ENCODE data around the gene TAOK3.
A peak's percentile ranks its signal among the peaks of the same experiment; 100 is the strongest.

DNA sequence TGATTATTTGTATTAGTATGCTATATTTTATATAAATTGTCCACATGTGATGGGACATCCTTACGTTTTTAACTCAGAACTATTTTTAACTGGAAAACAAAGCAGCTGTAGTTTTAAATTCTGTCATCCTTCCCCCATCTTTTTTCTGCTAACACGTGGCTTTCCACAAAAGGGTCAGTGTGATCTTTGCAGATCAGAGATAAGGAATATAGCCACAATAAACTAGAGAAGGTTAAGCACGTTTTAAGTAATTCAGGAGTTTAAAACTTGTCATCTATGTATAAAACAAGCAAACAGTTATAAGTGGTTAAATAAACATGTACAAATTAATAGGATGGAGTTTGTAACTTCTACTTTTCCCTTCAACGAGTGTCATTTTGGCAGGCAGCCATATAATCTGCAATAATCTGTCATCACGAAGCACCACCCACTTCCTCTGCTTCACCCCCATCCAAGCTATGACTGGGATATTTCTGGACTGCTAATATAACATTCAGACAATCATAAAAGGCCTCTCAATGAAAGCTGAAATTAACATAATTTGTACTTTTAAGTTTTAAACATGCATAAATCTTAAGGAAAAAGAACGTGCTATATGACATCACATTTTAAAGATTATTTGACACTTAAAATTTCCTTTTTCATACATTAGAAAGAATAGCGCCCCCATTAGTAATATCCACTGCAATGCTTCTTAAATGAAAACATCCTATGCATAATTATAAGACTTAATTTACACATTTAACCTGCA, 15.3 kb downstream of the TAOK3 start:
- TF ChIP-seq CBFB (CRISPR knock-in tag; IDR thresholded peaks at IDR 0.05) (no peak), POLR2A (conservative IDR thresholded peaks at IDR 0.05) (0 out of 2 replicates have a peak, but pooled peaks have one; percentile 49), KAT7 (CRISPR knock-in tag; IDR thresholded peaks at IDR 0.05; ENCODE audit: borderline replicate concordance) (no peak), SMAD1 (IDR thresholded peaks at IDR 0.05; ENCODE audit: low read depth, low read length, partially characterized antibody) (peak; percentile 90)
- TF ChIP-seq, protein P1, sequence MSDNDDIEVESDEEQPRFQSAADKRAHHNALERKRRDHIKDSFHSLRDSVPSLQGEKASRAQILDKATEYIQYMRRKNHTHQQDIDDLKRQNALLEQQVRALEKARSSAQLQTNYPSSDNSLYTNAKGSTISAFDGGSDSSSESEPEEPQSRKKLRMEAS (CRISPR knock-in tag; IDR thresholded peaks at IDR 0.05), result no peak

All from K562 (cell line).